WI38 (cell line): ENCODE measurements around the gene CSNK1G2.

Experiments used
- H3K4me3 ChIP-seq: 2 replicates; pipeline ENCODE4 v1.5.1; 2011; ENCODE audit warnings: low read depth, mild to moderate bottlenecking, control low read depth, low read length
- CTCF ChIP-seq: IDR thresholded peaks from 2 replicates; pipeline ENCODE4 v1.5.1; 2012; ENCODE audit warnings: low read depth, mild to moderate bottlenecking, control low read depth, low read length

CSNK1G2 gene

GRCh38 chr19:1941146-1942077, at the start of gene CSNK1G2:
Gene CSNK1G2 (plus strand): TSS chr19:1941172. CDS start chr19:1969773, 28,601 bp downstream.
- no peak for TF ChIP-seq CTCF
- peak within 1 kb of the TSS; percentile 78 for H3K4me3 ChIP-seq

GRCh38 chr19:1893791-1894190, 47.2 kb upstream of the CSNK1G2 start:
- TF ChIP-seq CTCF, result no peak
- no peak overlapping the region for H3K4me3 ChIP-seq

GRCh38 chr19:1896508-1896907, 44.5 kb upstream of the CSNK1G2 start:
- no peak overlapping the region for H3K4me3 ChIP-seq
- TF ChIP-seq CTCF, result no peak

- no peak for TF ChIP-seq CTCF
- H3K4me3 ChIP-seq, result no peak overlapping the region
Measured at GRCh38 chr19:1901940-1902404, 39.0 kb upstream of the CSNK1G2 start.

GRCh38 chr19:1902923-1903322, 38.0 kb upstream of the CSNK1G2 start:
- no peak overlapping the region for H3K4me3 ChIP-seq
- TF ChIP-seq CTCF, result no peak

GRCh38 chr19:1904860-1905109, 36.2 kb upstream of the CSNK1G2 start:
- no peak overlapping the region for H3K4me3 ChIP-seq
- TF ChIP-seq CTCF, result no peak

- no peak for TF ChIP-seq CTCF
- H3K4me3 ChIP-seq, result peak within 1 kb of the TSS; percentile 70
Measured at GRCh38 chr19:1905110-1905862, 35.7 kb upstream of the CSNK1G2 start, which contains the start of the genes ADAT3 and SCAMP4. Gene ADAT3 (plus strand): TSS chr19:1905399. CDS start chr19:1912048, 6,649 bp downstream. Gene SCAMP4 (plus strand): TSS chr19:1905399. CDS start chr19:1915020, 9,621 bp downstream.
